GM12864 (cell line): ENCODE data around the gene ACSF3.

Source experiments
- DNase-seq: peaks from one replicate; pipeline ENCODE4 v3.0.0-alpha.2; 2011; ENCODE audit warnings: low read depth
- H3K4me3 ChIP-seq: 2 replicates; pipeline ENCODE4 v1.5.1; 2011; ENCODE audit warnings: mild to moderate bottlenecking, low read depth, low read length, control low read depth
- TF ChIP-seq, protein P1 (sequence below): IDR thresholded peaks from 2 replicates; pipeline ENCODE4 v1.5.1; 2011; ENCODE audit warnings: low read depth, mild to moderate bottlenecking, moderate library complexity, low read length, control low read depth, inconsistent platforms; ENCODE audit errors: missing control alignments

Gene ACSF3

DNA sequence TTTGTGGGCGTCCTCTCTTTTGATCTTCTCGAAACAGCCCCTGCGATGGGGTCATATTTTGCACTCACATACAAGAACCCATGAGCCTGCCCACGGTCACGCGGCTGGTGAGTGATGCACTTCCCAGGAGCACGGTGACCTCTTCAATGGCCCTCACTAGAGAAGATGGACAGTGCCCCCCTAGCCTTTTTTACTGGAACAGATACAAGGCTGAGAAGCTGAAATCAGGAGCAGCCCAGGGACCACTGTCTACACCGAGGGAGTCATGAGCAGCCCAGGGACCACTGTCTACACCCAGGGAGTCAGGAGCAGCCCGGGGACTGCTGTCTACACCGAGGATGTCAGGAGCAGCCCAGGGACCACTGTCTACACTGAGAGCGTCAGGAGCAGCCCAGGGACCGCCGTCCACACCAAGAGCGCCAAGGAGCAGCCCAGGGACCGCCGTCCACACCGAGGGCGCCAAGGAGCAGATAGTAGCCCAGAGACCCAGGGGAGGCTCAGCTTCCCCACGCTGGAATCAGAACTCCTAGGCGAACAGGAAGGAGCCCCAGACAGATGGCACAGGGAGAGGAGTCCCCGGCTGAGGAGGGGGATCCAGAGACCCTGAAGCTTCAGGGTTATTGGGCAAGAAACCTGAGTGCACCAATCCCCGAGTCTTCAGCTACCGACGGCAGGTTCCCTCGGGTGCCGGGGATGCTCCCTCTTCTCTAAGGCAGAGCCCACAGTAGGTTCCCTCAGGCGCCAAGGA lies 23.7 kb downstream of the ACSF3 start:
- TF ChIP-seq, protein P1, sequence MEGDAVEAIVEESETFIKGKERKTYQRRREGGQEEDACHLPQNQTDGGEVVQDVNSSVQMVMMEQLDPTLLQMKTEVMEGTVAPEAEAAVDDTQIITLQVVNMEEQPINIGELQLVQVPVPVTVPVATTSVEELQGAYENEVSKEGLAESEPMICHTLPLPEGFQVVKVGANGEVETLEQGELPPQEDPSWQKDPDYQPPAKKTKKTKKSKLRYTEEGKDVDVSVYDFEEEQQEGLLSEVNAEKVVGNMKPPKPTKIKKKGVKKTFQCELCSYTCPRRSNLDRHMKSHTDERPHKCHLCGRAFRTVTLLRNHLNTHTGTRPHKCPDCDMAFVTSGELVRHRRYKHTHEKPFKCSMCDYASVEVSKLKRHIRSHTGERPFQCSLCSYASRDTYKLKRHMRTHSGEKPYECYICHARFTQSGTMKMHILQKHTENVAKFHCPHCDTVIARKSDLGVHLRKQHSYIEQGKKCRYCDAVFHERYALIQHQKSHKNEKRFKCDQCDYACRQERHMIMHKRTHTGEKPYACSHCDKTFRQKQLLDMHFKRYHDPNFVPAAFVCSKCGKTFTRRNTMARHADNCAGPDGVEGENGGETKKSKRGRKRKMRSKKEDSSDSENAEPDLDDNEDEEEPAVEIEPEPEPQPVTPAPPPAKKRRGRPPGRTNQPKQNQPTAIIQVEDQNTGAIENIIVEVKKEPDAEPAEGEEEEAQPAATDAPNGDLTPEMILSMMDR, result no peak
- DNase-seq, result no peak
- no peak overlapping the region for H3K4me3 ChIP-seq

DNA sequence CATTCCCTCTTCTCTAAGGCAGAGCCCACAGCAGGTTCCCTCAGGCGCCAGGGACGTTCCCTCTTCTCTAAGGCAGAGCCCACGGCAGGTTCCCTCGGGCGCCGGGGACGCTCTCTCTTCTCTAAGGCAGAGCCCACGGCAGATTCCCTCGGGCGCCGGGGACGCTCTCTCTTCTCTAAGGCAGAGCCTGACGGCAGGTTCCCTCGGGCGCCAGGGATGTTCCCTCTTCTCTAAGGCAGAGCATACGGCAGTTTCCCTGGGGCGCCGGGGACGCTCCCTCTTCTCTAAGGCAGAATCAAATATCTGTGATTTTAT lies 24.3 kb downstream of the ACSF3 start:
- DNase-seq, result no peak
- TF ChIP-seq, protein P1, result no peak
- no peak overlapping the region for H3K4me3 ChIP-seq

DNA sequence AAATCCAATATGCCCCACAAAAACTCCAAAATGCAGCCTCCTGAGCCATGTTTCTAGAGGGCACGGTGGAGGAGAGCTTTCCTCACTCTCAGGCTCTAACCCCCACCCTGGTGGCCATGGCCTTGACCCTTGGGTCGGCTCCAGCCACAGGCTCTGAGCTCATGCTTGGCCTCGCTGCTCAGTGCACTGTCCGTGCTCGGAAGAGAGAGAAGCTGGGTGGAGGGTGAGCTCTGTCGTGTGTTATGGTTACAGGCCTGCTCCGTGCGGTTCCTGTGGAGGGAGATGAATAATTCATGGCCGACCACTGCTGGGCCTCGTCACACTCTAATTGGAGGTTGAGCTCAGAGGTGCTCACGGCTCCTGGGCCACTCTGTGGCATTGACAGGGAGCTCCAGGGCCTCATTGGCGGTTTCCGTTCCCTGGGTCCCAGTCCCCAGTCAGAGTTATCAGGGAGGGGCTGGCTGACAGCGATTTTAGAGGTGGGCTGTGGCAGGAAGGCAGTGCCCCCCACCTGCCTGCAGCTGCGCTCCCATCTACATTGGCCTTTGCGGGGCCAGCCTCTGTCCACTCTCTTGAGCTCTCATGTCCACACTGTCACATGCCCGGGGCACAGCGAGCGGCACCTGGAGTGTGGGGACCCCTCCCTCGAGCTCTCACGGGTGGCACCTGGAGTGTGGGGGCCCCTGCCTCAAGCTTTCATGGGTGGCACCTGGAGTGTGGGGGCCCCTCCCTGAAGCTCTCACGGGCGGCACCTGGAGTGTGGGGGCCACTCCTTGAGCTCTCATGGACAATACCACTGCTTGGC lies 24.9 kb downstream of the ACSF3 start:
- no peak for DNase-seq
- H3K4me3 ChIP-seq, result no peak overlapping the region
- TF ChIP-seq, protein P1, result no peak

DNA sequence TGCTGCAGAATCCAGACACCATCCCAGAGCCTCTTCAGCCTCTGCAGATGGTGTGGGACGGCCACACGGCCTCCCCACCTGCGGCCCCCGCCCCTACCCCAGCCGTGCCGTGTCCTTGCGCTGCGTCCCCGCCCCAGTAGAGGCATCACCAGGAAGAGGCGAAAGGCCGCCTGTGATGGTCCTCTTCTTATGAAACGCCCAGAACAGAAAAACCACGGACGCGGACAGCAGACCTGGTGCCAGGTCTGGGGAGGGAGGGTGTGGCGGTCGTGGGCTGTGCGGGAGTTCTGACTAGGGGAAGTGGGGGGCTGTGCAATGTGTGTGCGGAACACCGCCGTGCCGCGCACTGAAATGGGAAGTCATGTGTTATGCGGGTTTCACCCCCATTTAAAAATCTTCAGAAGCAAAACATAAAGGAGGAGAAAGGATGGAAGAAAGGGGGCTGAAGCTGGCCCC lies 25.5 kb downstream of the ACSF3 start:
- no peak overlapping the region for H3K4me3 ChIP-seq
- TF ChIP-seq, protein P1, result no peak
- no peak for DNase-seq

DNA sequence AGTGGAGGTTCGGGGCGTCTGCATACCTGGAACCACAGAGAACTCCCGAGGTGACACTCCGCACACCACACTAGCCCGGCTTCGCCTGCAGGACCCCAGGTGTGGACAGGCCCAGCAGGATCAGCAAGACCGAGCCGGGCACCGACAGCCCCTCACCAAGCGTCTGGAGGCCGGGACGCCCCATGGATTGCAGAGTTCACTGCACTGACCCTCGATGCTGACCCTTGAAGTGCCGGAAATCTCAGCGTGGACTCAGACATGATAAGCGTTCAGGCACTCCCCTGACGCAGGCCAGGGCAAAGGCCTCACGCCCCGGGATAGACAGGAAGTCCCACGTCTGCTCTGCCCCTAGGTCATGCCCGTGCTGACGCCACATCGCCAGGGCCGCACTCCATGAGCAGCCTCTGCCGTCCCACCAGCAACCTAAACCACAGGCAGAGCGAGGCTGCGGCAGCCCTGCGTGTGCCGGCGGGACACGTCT lies 26.0 kb downstream of the ACSF3 start:
- DNase-seq, result no peak
- H3K4me3 ChIP-seq, result no peak overlapping the region
- TF ChIP-seq, protein P1, result no peak

DNA sequence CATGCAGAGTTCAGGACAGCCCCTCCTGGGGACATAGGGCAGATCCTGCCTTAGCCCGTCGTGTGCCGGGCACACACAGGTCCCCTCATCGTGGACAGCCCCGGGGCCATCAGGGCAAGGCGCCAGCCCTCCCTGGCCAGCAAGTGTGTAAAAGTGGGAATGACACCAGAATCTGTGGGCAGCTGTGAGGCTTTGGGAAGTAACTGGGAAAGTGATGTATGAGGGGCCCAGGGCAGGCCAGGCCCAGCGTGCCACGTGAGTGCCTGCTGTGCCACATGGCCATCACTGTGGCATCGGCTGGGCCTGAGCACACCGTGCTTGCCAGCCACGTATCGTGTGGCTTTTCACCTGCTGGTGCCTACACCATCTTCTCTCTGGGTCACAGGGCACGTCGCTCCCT lies 26.6 kb downstream of the ACSF3 start:
- DNase-seq, result no peak
- TF ChIP-seq, protein P1, result no peak
- no peak overlapping the region for H3K4me3 ChIP-seq
